AG04450 (cell line): Measurements from ENCODE around the gene LHFPL3. TPM values are rescaled to one million over a fixed set of nuclear protein-coding genes. Genes with fewer than 3 reads are reported as not detected.

Source experiments
- CTCF ChIA-PET: fragments of 300-600, 350-600 bp; formaldehyde crosslinking; extraction: SDS; loops from one replicate; lab custom pipeline; 2022; ENCODE audit warnings: antibody characterized with exemption, inconsistent platforms; lab: Charles Lee
- POLR2A ChIA-PET: fragments of 350-600 bp; formaldehyde crosslinking; extraction: SDS; loops from one replicate; lab custom pipeline; 2021; ENCODE audit warnings: antibody characterized with exemption, inconsistent platforms; lab: Yijun Ruan, JAX
- DNase-seq: peaks from one replicate; pipeline ENCODE4 v3.0.0-alpha.2; 2011; ENCODE audit warnings: low read depth, low spot score
- H3K27ac ChIP-seq: one replicate; pipeline ENCODE4 v1.5.1; 2012; ENCODE audit warnings: low read depth, low read length, control low read depth
- H3K27me3 ChIP-seq: one replicate; pipeline ENCODE4 v1.6.0; 2012; ENCODE audit warnings: low read length; ENCODE audit not compliant: control insufficient read depth, insufficient read depth
- H3K4me3 ChIP-seq: 2 replicates; pipeline ENCODE4 v1.5.1; 2011; ENCODE audit warnings: mild to moderate bottlenecking, low read depth, low read length, control low read depth
- H3K9me3 ChIP-seq: 2 replicates; pipeline ENCODE4 v1.5.1; 2012; ENCODE audit warnings: low read length; ENCODE audit not compliant: control insufficient read depth, insufficient read depth
- polyA plus RNA-seq: library from polyadenylated mRNA; depleted of rRNA; stranded (reverse); fragments of >200 nt; gene quantifications from 2 replicates; pipeline ENCODE4 v1.2.3, GENCODE V29; 2011
- TF ChIP-seq, protein P1 (sequence below): IDR thresholded peaks from 2 replicates; pipeline ENCODE4 v1.5.1; 2011; ENCODE audit warnings: low read depth, low read length, control low read depth, inconsistent platforms

Gene LHFPL3
- polyA plus RNA-seq, 1 experiment = not detected

DNA sequence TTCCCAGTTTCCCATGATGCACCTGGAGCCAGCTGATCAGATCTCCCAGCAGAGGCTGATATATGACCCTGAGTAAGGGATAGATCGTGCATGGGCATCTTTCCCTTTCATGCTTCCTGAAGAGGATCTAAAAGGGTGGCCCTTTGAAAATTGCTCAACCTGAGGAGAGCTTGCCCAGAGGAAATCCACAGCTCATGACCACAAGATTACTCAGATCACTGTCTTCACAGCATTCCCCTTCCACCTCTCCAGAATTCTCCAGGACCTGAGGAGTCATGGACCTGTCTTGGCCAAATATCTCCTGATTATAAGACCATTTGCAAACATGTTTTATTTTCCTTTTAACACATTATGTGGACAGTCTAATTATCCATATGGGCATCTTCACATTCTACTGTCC, 328.1 kb downstream of the LHFPL3 start:
- ChIA-PET POLR2A (no interaction called here), CTCF (no interaction called here)
- no peak overlapping the region for H3K27ac ChIP-seq
- TF ChIP-seq, protein P1, sequence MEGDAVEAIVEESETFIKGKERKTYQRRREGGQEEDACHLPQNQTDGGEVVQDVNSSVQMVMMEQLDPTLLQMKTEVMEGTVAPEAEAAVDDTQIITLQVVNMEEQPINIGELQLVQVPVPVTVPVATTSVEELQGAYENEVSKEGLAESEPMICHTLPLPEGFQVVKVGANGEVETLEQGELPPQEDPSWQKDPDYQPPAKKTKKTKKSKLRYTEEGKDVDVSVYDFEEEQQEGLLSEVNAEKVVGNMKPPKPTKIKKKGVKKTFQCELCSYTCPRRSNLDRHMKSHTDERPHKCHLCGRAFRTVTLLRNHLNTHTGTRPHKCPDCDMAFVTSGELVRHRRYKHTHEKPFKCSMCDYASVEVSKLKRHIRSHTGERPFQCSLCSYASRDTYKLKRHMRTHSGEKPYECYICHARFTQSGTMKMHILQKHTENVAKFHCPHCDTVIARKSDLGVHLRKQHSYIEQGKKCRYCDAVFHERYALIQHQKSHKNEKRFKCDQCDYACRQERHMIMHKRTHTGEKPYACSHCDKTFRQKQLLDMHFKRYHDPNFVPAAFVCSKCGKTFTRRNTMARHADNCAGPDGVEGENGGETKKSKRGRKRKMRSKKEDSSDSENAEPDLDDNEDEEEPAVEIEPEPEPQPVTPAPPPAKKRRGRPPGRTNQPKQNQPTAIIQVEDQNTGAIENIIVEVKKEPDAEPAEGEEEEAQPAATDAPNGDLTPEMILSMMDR = no peak
- no peak overlapping the region for H3K4me3 ChIP-seq
- no peak for DNase-seq
- H3K9me3 ChIP-seq = no peaks in the 10 kb centered on the region
- no peaks in the 10 kb centered on the region for H3K27me3 ChIP-seq

DNA sequence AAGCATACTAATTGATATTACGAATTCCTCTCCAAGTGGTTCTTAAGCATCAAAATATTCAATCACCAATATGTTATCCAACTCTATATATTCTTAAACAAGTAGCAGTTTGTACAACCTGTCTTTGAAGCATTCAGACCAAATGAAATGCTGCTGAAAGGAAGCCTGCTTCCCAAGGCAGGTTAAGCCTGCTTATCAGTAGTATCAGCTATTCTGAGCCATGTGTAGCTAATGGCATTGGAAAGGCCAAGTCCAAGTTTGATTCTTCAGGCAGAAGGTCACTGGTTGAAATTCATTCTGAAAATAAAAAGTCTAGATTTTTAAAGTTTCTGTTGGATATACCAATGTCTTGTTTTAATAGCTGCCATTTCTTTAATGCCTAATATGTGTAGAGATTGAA, 328.7 kb downstream of the LHFPL3 start:
- H3K27ac ChIP-seq = no peak overlapping the region
- H3K4me3 ChIP-seq = no peak overlapping the region
- H3K27me3 ChIP-seq = no peaks in the 10 kb centered on the region
- H3K9me3 ChIP-seq = no peaks in the 10 kb centered on the region
- TF ChIP-seq, protein P1 = no peak
- ChIA-PET POLR2A (no interaction called here), CTCF (no interaction called here)
- DNase-seq = no peak

DNA sequence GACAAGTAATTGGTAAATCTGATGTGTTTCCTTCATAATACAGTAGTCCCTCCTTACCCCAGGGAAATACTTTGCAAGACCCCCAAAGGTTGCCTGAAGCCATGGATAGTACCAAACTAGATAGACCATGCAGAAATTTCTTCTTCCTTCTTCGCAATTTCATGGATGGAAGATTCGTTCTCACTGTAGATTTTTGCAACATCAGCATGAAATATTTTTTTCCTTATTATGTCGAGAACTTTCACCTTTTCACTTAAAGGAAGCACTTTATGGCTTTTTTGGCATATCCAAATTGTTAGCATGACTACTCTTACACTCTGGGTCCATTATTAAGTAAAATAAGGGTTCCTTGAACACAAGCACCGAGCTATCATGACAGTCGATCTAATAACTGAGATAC, 333.2 kb downstream of the LHFPL3 start:
- no peak for DNase-seq
- TF ChIP-seq, protein P1 = no peak
- CTCF ChIA-PET = no interaction called here
- POLR2A ChIA-PET = no interaction called here
- no peaks in the 10 kb centered on the region for H3K9me3 ChIP-seq
- H3K4me3 ChIP-seq = no peak overlapping the region
- H3K27ac ChIP-seq = no peak overlapping the region
- no peaks in the 10 kb centered on the region for H3K27me3 ChIP-seq

DNA sequence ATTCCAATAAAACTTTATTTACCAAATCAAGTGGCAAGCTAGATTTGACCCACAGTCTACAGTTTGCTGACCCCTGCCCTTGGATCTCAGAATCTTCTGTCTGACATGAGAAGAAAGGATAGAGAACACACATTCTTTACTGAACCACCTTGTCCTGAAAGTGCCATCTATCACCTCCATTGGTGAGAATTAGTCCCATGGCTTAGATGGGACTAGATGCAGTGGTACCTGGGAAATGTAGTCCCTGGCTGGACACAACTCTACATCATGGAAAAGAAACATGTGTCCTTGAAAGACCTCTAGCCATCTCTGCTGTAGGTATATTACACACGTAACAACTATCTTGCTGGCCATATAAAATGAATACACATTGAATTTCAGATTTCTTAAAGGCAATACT, 336.2 kb downstream of the LHFPL3 start:
- H3K27ac ChIP-seq = no peak overlapping the region
- no peak for DNase-seq
- H3K27me3 ChIP-seq = no peaks in the 10 kb centered on the region
- CTCF ChIA-PET = no interaction called here
- H3K9me3 ChIP-seq = no peaks in the 10 kb centered on the region
- TF ChIP-seq, protein P1 = no peak
- POLR2A ChIA-PET = no interaction called here
- H3K4me3 ChIP-seq = no peak overlapping the region

DNA sequence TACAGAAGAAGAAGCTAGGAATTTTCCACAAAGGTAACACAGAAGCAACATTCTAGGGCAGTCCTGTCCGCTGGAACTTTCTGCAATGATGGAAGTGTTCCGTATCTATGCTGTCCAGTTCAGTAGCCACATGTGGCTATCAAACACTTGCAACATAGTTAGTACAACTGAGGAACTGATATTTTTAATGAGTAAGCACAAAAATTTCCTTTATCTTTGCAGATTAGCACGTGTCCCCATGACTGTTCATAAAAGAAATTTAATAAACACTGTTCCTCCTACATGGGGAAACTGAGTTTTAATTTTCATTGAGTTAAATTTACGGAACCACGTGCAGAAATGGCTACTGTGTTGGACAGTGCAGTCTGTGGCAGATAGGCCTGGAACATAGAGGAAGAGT, 349.2 kb downstream of the LHFPL3 start:
- no peak overlapping the region for H3K27ac ChIP-seq
- H3K4me3 ChIP-seq = no peak overlapping the region
- no peaks in the 10 kb centered on the region for H3K9me3 ChIP-seq
- TF ChIP-seq, protein P1 = no peak
- ChIA-PET POLR2A (no interaction called here), CTCF (no interaction called here)
- no peaks in the 10 kb centered on the region for H3K27me3 ChIP-seq
- DNase-seq = no peak
